Mucosa of stomach (tissue), 1 donor: ENCODE data around the gene RAD51B.
A peak's percentile ranks its signal among the peaks of the same experiment; 100 is the strongest.
"Not testable (repeated sequence)": the region's sequence is repeated elsewhere in the genome, so short reads cannot be mapped to it uniquely, and the experiment has no call there.

Experiments used
- H3K27me3 ChIP-seq: one replicate; pipeline ENCODE4 v1.7.0; 2013; ENCODE audit warnings: mild to moderate bottlenecking, low read length; ENCODE audit not compliant: control insufficient read depth, insufficient read depth
- H3K36me3 ChIP-seq: one replicate; pipeline ENCODE4 v1.7.0; 2013; ENCODE audit warnings: low read length; ENCODE audit not compliant: control insufficient read depth, insufficient read depth
- H3K4me1 ChIP-seq: one replicate; pipeline ENCODE4 v1.7.0; 2013; ENCODE audit warnings: mild to moderate bottlenecking, low read length; ENCODE audit not compliant: control insufficient read depth, insufficient read depth
- H3K4me3 ChIP-seq: one replicate; pipeline ENCODE4 v1.7.0; 2013; ENCODE audit warnings: low read length
- H3K9ac ChIP-seq: one replicate; pipeline ENCODE4 v1.7.0; 2013; ENCODE audit warnings: mild to moderate bottlenecking, low read length, moderate library complexity
- H3K9me3 ChIP-seq: one replicate; pipeline ENCODE4 v1.7.0; 2013; ENCODE audit warnings: mild to moderate bottlenecking, low read length, moderate library complexity; ENCODE audit not compliant: control insufficient read depth
- donor health status: Pancreatic carcinoma.

Gene RAD51B

DNA sequence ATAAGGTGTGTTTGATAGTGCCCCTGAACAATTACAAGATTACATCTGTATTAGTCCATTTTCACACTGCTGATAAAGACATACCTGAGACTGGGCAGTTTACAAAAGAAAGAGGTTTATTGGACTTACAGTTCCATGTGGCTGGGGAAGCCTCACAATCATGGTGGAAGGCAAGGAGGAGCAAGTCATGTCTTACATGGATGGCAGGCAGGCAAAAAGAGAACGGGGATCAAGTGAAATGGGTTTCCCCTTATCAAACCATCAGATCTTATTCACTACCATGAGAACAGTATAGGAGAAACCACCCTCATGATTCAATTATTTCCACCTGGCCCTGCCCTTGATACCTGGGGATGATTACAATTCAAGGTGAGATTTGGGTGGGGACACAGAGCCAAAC is 211.4 kb downstream of the RAD51B start:
- H3K4me1 ChIP-seq, H3K27me3 ChIP-seq, H3K9me3 ChIP-seq: not testable (repeated sequence)

DNA sequence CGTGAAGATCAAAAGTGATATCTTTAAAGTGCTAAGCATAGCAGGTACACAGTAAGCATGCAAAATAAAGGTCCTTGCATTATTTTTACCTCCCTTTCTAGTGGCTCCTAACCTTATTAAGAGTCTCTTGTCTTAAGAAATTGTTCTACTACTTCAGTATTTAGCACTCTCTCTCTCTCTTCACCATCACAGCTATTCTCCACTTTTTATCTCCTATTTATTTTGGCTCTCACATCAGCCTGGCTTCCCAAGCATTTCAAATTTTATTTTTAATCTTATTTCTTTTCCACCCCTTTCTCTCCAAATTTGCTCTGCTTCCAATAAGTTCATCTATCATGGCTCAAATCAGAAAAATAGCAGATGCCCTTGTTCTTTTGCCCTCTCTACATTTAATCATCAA is 212.6 kb downstream of the RAD51B start:
- Histone ChIP-seq H3K9ac (no peak overlapping the region), H3K9me3 (no peaks in the 10 kb centered on the region), H3K4me1 (no peaks in the 10 kb centered on the region), H3K4me3 (no peak overlapping the region), H3K36me3 (no peaks in the 10 kb centered on the region), H3K27me3 (no peaks in the 10 kb centered on the region)

More for the DNA sequence above, 211.4 kb downstream of the RAD51B start:
- H3K9ac ChIP-seq, H3K36me3 ChIP-seq, H3K4me3 ChIP-seq: not testable (repeated sequence)

DNA sequence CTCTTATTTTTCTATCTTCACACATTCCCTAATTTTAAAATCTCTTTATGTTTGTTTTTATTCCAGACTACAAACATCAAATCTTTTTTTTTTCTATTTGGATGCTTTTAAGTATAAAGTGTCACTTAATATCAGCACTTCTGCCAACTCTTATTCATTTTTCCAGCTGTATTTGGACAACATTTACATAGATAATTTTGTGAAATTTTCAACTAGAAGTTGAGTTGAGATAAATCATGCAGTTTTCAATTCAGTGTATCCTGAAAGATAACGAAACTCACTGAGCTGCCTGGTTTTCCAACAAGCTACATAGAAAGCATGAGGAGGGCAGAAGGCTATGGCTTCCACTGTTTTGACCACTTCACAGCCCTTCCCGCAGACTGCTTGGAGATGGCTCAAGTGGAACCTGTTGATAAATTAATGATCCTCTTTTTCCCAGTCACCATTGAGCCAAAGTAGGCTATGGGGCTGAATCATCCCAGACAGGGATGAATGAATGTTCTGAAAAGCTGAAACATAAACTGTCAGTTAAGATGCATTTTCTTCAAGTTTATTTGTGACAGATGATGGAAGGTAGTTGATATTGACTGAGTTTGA is 213.9 kb downstream of the RAD51B start:
- Histone ChIP-seq H3K9ac (no peak overlapping the region), H3K9me3 (no peaks in the 10 kb centered on the region), H3K4me1 (no peaks in the 10 kb centered on the region), H3K27me3 (no peaks in the 10 kb centered on the region), H3K4me3 (no peak overlapping the region), H3K36me3 (no peaks in the 10 kb centered on the region)

- Histone ChIP-seq H3K4me3 (no peak overlapping the region), H3K27me3 (no peaks in the 10 kb centered on the region), H3K4me1 (no peaks in the 10 kb centered on the region), H3K9ac (no peak overlapping the region), H3K9me3 (no peaks in the 10 kb centered on the region), H3K36me3 (no peaks in the 10 kb centered on the region)
Measured at GRCh38 chr14:68034896-68035295, 215.3 kb downstream of the RAD51B start.

GRCh38 chr14:68036202-68036601 is 216.6 kb downstream of the RAD51B start:
- no peak overlapping the region for H3K4me3 ChIP-seq
- no peaks in the 10 kb centered on the region for H3K36me3 ChIP-seq
- no peak overlapping the region for H3K9ac ChIP-seq
- H3K27me3 ChIP-seq: no peaks in the 10 kb centered on the region
- no peaks in the 10 kb centered on the region for H3K4me1 ChIP-seq
- H3K9me3 ChIP-seq: no peaks in the 10 kb centered on the region

DNA sequence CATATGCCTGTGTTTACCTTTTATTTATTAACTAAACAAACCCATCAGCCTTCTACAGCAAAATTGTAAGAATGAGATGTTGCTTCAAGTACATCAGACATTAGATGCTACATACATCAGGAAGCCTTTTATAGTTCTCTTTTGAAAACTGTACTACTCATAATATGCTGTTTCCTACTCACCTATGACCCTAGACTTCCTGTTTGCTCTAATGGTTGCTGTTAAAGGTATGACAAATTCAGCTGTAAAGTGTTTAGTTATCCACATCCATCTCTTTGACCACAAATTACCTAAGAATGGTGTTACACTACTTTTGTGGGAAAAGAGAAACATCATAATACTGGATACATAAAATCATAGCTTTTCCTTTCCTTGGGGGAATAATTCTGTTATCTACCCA is 220.0 kb downstream of the RAD51B start:
- Histone ChIP-seq H3K4me3 (no peak overlapping the region), H3K4me1 (peaks cover 8% of the 10 kb centered on the region), H3K36me3 (no peaks in the 10 kb centered on the region), H3K27me3 (no peaks in the 10 kb centered on the region), H3K9me3 (no peaks in the 10 kb centered on the region), H3K9ac (no peak overlapping the region)

DNA sequence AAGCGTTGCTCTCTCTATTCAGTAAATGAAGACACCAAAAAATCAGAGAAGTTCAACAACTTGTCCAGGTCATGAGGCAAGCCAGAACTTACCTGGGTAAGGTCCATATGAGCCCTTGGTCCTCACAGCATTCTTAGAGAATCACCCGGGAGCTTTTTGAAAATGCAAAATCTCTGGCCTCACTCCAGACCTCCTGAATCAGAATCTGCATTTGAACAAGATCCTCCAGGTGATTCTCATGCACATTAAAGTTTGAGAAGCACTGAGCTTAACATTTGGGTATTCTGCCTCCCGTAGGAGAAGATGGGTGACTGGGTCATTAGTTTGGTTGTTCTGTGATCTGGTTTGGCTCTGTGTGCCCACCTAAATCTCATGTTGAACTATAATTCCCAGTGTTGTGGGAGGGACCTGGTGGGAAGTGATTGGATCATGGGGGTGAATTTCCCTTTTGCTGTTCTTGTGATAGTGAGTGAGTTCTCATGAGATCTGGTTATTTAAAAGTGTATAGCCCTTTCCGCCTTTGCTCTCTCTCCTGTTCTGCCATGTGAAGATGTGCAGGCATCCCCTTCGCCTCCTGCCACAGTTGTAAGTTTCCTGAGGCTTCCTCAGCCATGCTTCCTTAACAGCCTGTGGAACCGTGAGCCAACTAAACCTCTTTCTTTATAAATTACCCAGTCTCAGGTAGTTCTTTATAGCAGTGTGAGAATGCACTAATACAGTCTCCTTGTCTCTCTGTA is 221.2 kb downstream of the RAD51B start:
- Histone ChIP-seq H3K4me1 (peaks cover 8% of the 10 kb centered on the region), H3K9ac (no peak overlapping the region), H3K9me3 (no peaks in the 10 kb centered on the region), H3K36me3 (no peaks in the 10 kb centered on the region), H3K27me3 (no peaks in the 10 kb centered on the region), H3K4me3 (no peak overlapping the region)

GRCh38 chr14:68041876-68042354 is 222.3 kb downstream of the RAD51B start:
- no peaks in the 10 kb centered on the region for H3K9me3 ChIP-seq
- no peak overlapping the region for H3K9ac ChIP-seq
- H3K36me3 ChIP-seq: no peaks in the 10 kb centered on the region
- no peaks in the 10 kb centered on the region for H3K27me3 ChIP-seq
- peaks cover 8% of the 10 kb centered on the region for H3K4me1 ChIP-seq
- H3K4me3 ChIP-seq: no peak overlapping the region

- Histone ChIP-seq H3K4me3 (no peak overlapping the region), H3K9ac (no peak overlapping the region), H3K4me1 (peaks cover 8% of the 10 kb centered on the region), H3K9me3 (no peaks in the 10 kb centered on the region), H3K27me3 (no peaks in the 10 kb centered on the region), H3K36me3 (no peaks in the 10 kb centered on the region)
Measured at GRCh38 chr14:68042586-68043210, 223.1 kb downstream of the RAD51B start.

DNA sequence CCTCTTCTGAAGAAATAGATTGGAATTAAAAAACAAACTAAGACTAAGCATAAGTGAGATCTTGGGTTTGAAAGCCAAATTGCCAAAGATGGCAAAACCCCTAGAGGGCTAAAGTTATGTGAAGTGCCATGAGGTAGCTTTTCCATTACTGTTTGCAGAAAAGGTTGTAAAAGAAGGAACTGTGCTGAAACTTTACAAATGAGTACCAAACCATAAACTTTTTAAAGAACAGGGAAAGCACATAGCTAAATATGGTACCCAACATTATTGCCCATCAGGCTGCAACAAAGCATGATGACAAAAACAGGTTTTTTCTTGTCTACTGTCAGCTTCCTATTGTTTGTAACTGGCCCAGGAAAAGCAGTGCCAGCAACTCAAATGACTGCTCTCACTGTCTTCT is 224.2 kb downstream of the RAD51B start:
- Histone ChIP-seq H3K4me3 (no peak overlapping the region), H3K9me3 (no peaks in the 10 kb centered on the region), H3K27me3 (no peaks in the 10 kb centered on the region), H3K9ac (peak overlapping the region; percentile 15), H3K4me1 (peaks cover 8% of the 10 kb centered on the region), H3K36me3 (no peaks in the 10 kb centered on the region)

- Histone ChIP-seq H3K4me3 (no peak overlapping the region), H3K4me1 (peaks cover 8% of the 10 kb centered on the region), H3K9ac (no peak overlapping the region), H3K9me3 (no peaks in the 10 kb centered on the region), H3K36me3 (no peaks in the 10 kb centered on the region), H3K27me3 (no peaks in the 10 kb centered on the region)
Measured at GRCh38 chr14:68047906-68048305, 228.3 kb downstream of the RAD51B start.

GRCh38 chr14:68048815-68049214 is 229.2 kb downstream of the RAD51B start:
- not testable (repeated sequence) for H3K36me3 ChIP-seq, H3K9me3 ChIP-seq, H3K27me3 ChIP-seq, H3K4me1 ChIP-seq, H3K9ac ChIP-seq, H3K4me3 ChIP-seq
